GM06990 (cell line): ENCODE data around the gene C19orf85.
"Not testable (repeated sequence)": the region's sequence is repeated elsewhere in the genome, so short reads cannot be mapped to it uniquely, and the experiment has no call there.

Source experiments
- DNase-seq: peaks from one replicate; pipeline ENCODE4 v3.0.0-alpha.2; 2011; ENCODE audit not compliant: insufficient read length; ENCODE audit errors: extremely low read depth
- H3K27me3 ChIP-seq: replicated peaks from 2 replicates; pipeline ENCODE4 v1.6.0; 2011; ENCODE audit warnings: low read length; ENCODE audit not compliant: control insufficient read depth, insufficient read depth
- H3K36me3 ChIP-seq: 2 replicates; pipeline ENCODE4 v1.5.1; 2011; ENCODE audit warnings: low read length; ENCODE audit not compliant: control insufficient read depth, insufficient read depth
- H3K4me3 ChIP-seq: replicated peaks from 2 replicates; pipeline ENCODE4 v1.5.1; 2011; ENCODE audit warnings: low read depth, mild to moderate bottlenecking, control low read depth, low read length
- TF ChIP-seq, protein P1 (sequence below): IDR thresholded peaks from 2 replicates; pipeline ENCODE4 v1.5.1; 2011; ENCODE audit warnings: low read length, control low read depth, mild to moderate bottlenecking, inconsistent platforms; ENCODE audit not compliant: insufficient read depth, poor library complexity, severe bottlenecking

The C19orf85 gene

DNA sequence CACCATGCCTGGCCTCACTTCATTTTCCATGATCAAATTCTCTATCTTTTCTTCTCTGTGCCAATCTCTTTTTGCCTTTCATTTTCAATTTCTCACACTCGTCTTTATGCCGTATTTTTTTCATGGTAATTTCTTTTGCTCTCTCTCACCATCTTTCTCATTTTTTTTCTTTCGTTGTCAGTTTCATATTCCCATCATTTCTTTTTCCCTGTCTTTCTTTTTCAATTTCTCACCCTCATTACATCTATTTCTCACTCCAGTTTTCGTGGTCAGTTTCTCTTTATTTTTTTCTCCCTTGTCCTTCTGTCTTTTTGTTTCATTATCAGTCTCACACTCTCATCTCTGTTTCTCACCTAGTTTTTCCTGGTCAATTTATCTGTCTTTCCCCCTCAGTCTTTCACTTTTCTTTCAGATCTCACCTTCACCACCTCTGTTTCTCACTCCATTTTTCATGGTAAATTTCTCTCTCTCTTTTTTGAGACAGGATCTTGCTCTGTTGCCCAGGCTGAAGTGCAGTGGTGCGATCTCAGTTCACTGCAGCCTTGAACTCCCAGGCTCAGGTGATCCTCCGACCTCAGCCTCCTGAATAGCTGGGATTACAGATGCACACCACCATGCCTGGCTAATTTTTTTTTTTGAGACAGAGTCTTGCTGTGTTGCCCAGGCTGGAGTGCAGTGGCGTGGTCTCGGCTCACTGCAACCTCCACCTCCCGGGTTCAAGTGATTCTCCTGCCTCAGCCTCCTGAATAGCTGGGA is 37.8 kb upstream of the C19orf85 start:
- Histone ChIP-seq H3K4me3 (no peak overlapping the region), H3K36me3 (no peaks in the 10 kb centered on the region), H3K27me3 (no peaks in the 10 kb centered on the region; the same call in 1 of the 2 replicates)
- no peak for DNase-seq
- TF ChIP-seq, protein P1, sequence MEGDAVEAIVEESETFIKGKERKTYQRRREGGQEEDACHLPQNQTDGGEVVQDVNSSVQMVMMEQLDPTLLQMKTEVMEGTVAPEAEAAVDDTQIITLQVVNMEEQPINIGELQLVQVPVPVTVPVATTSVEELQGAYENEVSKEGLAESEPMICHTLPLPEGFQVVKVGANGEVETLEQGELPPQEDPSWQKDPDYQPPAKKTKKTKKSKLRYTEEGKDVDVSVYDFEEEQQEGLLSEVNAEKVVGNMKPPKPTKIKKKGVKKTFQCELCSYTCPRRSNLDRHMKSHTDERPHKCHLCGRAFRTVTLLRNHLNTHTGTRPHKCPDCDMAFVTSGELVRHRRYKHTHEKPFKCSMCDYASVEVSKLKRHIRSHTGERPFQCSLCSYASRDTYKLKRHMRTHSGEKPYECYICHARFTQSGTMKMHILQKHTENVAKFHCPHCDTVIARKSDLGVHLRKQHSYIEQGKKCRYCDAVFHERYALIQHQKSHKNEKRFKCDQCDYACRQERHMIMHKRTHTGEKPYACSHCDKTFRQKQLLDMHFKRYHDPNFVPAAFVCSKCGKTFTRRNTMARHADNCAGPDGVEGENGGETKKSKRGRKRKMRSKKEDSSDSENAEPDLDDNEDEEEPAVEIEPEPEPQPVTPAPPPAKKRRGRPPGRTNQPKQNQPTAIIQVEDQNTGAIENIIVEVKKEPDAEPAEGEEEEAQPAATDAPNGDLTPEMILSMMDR, result no peak

DNA sequence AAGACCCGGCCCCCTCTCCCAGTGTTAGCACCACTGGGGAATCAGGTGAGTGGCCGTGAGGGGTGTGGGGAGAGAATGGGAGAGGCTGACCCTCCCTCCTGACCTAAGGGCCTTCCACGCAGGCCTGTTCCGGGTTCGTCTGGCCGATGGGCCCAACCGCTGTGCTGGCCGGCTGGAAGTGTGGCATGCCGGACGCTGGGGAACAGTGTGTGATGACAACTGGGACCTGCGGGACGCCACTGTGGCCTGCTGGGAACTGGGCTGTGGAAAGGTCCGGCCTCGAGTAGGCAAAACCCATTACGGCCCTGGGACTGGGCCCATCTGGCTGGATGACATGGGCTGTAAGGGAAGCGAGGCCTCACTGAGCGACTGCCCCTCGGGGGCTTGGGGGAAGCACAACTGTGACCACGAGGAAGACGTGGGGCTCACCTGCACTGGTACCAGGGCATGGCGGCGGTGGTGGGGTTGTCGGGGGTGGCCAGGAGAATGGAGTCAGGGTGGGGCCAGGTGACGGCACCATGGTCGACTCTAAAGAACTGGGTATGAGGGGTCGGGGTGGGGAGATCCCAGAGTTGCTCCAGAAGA is 35.9 kb upstream of the C19orf85 start:
- DNase-seq, result no peak
- Histone ChIP-seq H3K4me3 (no peak overlapping the region), H3K36me3 (no peaks in the 10 kb centered on the region), H3K27me3 (no peaks in the 10 kb centered on the region; the same call in 1 of the 2 replicates)
- TF ChIP-seq, protein P1, result no peak

DNA sequence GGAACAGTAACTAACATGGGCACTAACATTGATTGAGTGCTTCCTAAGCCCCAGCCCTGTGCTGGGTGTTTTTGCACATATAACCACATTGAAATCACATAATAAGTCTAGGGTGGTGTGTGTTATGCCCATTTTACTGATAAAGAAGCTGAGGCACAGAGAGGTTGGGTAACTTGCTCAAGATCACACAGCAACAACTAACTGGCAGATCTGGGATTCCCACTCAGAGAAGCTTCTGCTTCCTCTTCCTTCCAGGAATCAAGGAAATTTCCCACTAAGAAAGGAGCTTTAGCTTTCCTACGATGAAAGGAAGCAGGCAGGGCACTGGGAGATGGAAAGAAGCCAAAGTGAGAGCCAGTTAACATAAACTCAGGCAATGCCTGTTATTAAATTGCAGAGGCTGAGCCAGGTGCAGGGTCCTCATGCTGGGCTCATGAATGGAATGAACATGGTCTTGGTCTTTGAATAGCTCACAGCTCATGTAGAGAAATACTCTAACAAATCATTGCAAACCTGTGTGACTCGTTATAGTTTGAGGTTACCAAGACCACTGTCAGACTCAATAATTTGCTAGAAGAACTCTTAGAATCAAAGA is 33.8 kb upstream of the C19orf85 start:
- Histone ChIP-seq H3K4me3 (no peak overlapping the region), H3K27me3 (no peaks in the 10 kb centered on the region; the same call in 1 of the 2 replicates), H3K36me3 (no peaks in the 10 kb centered on the region)
- TF ChIP-seq, protein P1, result no peak
- DNase-seq, result no peak

DNA sequence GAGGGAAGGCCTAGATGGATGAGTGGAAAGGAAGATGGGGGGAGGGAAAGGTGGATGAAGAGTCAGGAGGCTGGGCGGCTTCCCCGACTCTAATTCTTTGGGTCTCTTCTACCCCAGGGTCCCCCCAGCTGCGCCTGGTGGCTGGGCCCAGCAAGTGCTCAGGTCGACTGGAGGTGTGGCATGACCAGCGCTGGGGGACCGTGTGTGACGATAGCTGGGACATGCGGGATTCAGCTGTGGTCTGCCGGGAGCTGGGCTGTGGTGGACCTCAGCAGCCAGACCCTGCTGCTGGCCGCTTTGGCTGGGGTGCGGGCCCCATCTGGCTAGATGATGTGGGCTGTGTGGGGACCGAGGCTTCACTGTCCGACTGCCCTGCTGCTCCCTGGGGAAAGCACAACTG is 33.2 kb upstream of the C19orf85 start:
- DNase-seq, result no peak
- no peaks in the 10 kb centered on the region for H3K36me3 ChIP-seq
- TF ChIP-seq, protein P1, result no peak
- no peak overlapping the region for H3K4me3 ChIP-seq
- H3K27me3 ChIP-seq, result no peaks in the 10 kb centered on the region; the same call in 1 of the 2 replicates

DNA sequence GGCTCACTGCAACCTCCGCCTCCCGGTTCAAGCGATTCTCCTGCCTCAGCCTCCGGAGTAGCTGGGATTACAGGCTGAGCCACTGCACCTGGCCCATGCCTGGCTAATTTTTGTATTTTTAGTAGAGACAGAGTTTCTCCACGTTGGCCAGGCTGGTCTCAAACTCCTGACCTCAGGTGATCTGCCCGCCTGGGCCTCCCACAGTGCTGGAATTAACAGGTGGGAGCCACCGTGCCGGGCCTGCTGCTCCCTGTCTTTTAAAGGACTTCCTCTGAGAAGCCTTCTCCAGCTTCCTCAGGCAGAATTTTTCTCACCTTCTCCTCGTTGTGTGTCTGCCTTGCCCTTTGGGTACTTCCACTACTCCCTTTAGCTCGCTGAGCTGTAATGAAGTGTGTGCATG is 32.3 kb upstream of the C19orf85 start:
- H3K4me3 ChIP-seq, H3K27me3 ChIP-seq, H3K36me3 ChIP-seq, DNase-seq: not testable (repeated sequence)

DNA sequence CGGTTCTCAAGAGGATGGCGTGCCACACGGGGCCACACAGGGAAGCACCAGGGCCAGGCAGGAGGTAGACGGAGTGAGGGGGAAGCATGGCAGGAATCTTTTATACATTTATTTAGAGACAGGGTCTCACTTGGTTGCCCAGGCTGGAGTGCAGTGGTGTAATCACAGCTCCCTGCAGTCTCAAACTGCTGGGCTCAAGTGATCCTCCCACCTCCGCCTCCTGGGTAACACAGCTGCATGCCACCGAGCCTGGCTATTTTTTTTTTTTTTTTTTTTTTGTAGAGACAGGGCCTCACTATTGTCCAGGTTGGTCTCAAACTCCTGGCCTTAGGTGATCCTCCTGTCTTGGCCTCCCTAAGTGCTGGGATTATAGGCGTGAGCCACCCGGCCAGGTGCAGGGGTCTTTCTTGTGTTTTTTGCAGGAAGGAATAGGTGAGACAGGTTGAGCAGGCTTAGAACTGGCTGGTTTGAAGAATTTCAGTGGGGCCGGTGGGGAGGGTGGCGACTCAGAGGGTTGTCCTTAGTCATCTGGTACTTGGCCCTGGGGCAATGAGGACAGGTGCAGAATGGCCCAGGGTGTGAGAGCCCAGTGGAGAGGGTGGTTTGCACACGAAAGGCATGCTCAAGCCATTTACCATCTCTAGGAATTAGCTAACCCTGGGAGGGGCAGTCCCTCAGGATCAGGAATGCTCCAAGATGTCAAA is 31.2 kb upstream of the C19orf85 start:
- H3K36me3 ChIP-seq, result no peaks in the 10 kb centered on the region
- TF ChIP-seq, protein P1, result no peak
- DNase-seq, result no peak
- H3K27me3 ChIP-seq, result no peaks in the 10 kb centered on the region; the same call in 1 of the 2 replicates
- no peak overlapping the region for H3K4me3 ChIP-seq
